ENCODE data around the gene ARHGAP4.
A peak's percentile ranks its signal among the peaks of the same experiment; 100 is the strongest.

ARHGAP4 gene

DNA sequence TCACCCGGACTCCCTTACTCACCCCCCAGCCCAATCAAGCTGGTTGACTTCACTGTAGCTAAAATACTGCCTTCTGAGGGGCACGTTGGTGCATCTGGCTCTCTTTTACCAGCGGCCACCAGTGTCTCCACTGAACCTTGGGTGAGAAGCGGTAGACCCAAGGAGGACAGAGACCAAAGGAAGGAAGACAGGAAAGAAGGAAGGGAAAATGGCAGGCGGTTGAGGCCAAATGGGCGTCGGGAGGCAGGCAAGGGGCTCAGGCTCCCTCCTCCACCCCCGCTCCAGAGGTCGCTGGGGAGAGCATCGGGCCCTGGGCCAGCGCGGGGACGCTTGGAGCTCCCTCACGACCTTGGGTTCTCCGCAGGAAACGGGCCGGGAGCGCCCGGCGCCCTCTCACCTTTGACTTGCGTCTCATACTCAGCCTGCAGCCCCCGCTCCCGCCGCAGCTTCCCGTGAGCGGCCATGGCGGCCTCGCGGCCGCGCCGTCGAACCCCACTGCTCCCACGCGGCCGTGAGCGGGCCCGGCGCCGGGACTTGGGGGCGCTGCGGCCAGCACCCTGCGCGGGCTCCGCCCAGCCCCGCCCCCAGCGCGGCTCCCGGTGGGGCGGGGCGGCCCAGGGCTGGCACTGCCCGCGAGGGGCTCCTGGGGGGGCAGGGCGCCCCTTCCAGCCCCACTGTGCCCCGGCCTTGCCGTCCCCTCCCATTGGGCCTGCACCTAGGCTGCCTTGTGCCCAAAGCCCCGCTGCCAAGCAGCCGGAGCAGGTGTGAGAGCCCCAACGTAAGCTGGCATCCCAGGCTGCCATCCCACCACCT is at the start of gene ARHGAP4:
Gene ARHGAP4 (minus strand): TSS at position 526 of the 813 bp plus-strand sequence. CDS start 62 bp downstream, at position 464.
- DNase-seq, result no peak

DNA sequence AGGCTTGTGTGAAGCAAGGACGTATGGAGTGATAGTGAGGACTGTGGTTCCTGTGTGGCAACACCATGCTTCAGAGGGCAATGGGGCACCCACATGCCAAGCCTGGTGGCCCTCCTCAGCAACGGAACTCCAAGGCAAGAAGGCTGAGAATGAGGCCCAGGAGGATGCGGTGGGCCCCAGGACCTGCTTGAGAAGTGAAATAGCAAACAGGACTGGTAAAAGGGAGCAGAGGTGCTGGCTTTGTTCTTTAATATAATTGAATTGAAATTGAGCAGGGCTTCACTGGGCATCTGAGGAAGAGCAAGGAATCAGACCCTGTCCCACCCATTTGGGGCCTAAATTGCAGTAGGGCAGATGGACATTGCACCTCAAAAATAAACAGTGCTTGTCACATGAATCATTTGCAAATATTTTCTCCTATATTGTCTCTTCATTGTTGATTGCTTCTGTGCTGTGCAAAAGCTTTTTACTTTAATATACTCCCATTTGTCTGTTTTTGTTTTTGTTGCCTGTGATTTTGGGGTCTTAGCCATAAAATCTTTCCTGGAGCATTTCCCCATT is 48.7 kb upstream of the ARHGAP4 start:
- no peak for DNase-seq

DNA sequence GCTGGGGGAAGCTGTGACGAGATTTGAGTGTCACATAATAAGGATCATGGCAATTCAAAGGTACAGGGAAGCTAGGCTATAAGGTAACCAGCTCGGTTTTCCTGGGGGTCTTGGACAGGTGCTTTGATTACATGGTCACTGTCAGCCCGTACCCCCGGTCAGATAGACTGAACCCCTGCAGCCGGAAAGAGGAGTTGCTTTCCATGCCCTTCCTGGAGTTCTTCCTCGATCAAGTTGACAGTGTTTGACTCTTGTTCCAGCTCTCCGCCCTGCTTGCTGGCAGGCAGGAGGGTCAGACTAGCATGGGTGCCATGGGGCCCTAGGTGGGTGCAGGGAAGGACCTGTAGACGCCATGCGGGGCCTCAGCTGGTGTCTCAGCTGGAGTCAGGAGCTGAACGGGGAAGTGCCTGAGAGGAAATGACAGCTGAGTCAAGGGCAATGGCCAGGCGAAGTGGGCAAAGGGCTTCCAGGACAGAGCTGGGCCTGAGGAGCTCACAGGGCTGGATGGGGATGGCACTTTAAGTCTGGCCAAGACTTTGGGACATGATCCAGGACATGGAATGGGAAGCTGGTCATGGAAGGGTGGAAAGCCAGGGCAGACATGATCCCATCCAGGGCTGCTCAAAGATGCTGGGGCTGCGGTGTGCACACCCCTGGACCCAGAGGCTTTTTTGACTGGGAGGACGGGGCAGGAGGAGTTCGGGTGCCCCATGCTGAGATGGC is 48.1 kb upstream of the ARHGAP4 start:
- DNase-seq, result peak in 1 of 2 experiments; percentile 5

DNA sequence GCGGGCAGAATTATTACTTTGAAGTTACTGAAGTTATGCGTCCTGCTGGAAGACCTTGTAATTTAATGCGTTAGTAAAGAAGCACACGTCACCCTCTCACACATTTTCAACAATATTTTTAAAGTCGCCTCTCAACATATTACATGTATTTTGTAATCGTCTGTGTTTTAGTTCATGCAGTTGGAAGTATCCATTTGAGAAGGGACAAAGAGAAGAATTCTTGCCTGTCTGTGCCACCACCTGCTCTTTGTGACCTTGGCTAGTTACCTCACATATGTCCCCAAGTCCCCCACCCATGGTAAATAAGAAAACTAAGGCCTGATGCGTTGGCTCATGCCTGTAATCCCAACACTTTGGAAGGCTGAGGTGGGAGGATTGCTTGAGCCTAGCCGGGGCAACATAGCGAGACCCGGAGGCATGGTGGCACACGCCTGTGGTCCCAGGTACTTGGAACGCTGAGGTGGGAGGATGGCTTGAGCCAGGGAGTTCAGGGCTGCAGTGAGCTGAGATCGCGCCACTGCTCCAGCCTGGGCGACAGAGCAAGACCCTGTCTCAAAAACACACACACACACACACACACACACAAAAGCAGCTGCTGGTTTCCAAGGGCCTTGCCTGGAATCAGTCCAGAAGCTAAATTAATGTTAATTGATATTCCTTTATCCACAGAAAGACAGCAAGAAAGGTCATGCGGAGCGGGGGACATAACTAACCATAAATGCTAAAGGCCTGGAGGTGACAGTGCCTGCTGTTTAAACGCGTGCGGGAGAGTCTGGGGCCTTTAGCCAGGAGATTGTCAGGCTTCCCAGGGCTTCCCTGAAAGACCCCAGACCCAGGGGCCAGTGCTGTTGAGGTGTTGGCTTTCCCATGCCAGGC is 47.3 kb upstream of the ARHGAP4 start:
- no peak for DNase-seq

DNA sequence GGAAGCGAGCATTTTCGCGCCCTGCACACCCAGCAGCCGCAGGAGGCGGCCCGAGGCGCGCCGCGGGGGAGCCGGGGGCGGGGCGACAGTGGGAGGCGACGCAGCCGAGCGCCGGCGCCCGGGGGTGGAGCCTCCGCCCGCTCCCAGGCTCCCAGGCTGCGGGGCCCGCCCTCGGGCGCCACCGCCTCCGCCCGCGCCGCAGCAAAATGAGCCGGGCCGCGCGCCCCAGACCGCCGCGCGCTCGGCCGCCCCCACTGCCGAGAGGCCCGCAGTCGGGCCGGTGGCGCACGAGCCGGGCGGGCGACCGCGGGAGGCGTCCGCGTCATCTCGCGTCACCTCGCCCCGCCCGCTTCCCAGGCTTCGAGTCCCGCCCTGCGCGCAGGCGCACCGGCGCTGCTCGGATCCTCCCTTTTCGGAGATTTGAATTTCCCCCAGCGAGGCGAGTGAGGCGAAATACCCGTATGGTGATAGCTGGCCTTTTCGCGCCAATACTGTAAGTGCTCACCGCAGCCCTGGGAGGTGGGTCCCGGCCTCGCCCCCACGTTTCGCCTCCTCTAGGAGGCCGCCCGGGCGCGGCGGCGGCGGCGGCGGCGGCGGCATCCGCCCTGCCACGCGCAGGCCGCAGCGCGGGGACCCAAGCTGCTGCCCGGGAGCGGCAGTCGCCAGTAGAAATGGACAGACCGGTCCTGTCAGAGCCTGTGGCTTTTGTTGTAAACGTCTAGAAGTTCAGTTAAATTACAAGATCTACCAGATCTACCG is 46.5 kb upstream of the ARHGAP4 start, which contains the start of gene TMEM187:
Gene TMEM187 (plus strand): TSS at position 387 of the 759 bp plus-strand sequence. CDS start 9,309 bp downstream, outside the sequence.
- peak; percentile 83 to 85 for DNase-seq

DNA sequence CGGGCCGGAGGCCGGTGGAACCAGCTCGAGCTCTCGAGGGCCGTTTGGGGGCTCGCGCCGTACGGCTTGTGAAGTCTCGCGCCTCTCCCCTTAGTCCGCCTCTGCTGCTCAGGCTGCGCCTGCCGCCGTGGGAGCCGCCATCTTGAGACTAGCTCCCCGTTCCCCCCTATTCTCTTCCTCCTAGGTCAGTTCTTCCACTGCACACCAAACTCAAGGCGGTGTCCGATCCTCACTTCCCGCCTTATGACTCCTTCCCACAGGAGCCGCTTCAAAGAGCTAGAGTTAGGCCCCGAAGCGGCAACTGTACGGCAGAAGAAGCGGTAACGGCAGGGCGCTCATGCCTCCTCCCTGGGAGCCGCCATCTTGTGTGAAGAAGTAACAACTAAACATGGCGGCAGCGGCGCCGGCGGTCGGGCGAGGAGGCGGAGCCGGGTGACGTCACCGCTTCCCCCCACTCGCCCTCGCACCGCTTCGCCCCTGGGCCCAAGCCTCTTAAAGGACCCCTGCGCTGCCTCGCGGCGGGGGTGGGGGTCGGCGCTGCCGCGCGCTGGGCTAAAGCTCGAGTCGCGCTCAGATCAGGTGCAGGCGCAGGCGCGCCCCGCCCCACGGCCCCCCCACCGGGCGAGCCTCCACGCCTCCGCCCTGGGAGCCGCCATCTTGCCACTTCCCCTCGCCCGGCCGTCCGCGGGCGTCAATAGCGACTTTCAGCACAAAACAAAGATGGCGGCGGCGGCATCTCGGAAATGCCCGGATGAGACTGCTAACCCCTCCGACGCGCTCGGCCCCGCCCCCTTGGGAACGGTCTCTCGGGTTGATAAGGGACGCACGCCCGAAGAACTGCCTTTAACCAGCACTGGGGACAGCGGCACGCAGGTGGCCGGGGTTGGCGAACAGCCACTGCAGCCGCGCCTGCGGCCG is 45.6 kb upstream of the ARHGAP4 start, which contains the start of gene HCFC1:
Gene HCFC1 (minus strand): TSS at position 369 of the 918 bp plus-strand sequence. CDS start 978 bp downstream, outside the sequence.
- peak; percentile 78 to 84 for DNase-seq

DNA sequence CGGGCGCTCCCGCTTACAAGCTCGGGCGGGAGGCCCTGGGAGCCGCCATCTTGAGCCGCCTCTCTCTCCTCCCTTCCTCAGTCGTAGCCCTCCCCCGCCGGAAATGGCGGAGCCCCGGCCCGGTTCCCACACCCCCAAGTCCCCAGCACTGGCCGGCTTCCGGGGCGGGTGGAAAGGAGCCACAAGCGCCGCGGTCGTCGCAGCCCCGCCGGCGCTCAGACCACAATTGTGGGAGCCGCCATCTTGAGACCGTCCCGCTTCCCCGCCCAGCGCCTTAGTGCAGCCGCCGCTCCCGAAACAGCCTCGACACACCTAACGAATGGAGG is 45.0 kb upstream of the ARHGAP4 start:
- peak; percentile 42 to 46 for DNase-seq

DNA sequence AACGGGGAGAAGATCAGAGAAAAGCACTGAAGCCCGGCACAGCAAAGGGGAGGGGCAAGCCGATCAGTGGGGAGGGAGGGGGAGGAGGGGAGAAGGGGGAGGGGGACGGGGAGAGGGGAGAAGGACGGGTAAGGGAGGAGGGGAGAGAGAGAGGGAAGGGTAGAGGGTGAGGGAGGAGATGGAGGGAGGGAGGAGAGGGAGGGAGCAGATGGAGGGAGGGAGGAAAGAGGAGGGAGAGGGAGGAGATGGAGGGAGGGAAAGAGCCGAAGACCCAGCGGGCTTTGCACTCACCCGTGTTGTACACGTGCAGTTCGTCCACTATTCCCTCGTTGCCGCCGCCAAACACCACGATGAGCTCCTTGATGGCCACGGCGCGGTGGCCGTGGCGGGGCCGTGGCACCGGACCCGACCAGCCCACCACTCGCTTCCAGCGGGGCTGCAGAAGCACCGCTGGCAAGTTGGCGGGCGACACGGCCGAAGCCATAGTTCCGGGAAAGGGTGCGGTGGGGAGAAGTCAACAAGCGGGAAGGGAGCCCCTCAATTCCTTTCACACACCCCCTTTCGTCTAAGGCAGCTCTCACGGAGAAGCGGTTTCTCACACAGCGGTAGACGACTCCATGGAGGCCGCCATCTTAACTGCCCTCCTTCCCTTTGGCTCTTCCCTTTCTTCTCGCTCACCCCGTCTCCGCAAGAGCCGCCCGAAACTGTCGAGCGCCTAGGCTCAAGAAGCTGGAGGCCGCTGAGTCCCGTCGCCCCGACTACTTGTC is 44.5 kb upstream of the ARHGAP4 start:
- DNase-seq, result peak in 1 of 2 experiments; percentile 19

DNA sequence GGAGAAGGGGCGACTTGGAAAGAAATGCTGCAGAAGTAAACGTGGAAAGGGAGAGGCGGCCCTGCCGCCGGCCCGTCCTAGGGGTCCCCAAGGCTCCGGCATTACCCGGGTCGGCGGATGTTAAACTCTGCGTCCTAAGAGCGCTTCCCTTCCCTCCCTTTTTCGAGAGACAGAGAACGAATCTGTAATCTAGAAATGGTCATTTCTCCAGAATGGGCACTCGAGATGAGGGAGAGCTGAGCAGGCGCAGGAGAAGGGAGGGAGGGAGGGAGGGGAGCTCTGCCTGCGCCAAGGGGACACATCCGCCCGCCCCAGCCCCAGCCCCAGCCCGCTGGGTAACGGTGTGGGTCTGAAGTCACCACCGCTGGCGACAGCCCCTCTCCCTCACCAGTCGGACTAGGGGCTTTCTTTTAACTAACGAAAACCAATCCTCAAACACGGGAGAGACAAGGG is 43.9 kb upstream of the ARHGAP4 start:
- DNase-seq, result no peak

DNA sequence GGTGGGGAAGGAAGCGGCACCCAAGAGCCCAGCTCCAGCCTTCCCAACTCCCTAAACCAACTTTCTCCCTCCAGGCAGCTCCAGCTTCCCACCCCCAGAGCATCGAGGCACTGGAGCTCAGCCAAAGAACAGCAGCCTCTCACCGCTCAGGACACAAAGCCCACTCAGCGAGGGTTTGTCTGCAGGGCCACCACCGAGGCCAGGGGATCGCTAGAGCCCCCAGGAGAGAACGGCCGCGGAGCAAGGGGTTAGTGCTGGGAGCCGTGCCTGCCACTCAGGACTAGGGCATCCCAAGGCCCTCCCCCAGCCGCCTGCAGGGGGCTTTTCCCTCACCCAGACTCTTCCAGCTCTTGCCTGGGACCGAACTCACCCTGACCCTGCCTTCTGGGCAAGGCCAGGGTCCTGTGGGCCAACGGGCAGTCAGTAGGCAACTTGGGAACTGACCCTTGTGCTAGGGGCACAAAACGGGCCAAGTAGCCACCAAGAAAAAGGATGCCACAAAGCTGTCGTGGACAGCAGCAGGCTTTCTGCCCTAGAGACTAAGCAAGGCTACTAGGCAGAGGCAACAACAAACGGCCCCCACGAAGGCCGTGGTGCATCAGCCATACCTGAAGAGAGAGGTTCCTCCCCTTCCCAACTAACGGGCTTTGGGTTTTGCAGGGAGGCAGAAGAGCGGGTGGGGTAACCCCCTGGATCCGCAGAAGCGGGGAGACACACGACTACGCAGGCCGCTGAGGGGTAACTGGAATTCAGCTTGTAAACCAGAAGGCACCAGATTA is 43.2 kb upstream of the ARHGAP4 start:
- no peak for DNase-seq

DNA sequence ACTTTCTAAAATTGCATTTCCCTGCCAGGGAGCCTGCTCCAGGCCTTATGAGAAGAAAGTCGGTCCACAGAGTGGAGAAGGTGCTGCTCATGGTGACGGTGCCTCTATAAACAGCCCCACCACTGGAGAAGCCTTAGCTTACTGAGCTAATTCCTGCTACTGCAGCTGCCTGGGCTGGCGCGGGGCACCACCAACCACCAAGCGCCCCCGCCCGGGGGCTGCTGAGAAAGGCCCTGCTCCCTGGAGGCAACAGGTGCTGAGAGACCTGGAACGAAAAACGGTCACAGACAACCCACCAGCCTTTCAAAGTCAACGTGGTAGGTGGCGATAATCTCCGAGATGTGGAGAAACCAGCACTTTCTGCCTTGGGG is 42.7 kb upstream of the ARHGAP4 start:
- peak in 1 of 2 experiments; percentile 4 for DNase-seq

DNA sequence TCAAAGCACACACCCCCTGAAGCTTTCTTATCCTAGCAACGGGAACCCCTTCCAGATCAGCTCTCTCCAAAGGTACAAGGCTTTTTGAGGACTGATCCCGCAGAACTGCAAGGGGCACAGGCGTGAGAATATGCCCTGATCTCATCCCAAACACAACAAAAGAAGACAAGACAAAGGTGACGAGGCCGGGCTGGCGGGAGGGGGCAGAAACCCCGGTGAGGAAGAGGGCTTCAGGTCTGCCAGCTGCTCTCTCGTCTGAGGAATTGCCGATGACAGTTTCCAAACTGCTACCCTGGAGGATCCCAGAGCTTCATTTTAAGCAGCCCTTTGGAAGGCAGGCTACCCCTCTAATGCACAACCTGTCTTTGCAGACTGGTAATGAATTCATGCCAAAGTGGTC is 42.2 kb upstream of the ARHGAP4 start:
- DNase-seq, result no peak

DNA sequence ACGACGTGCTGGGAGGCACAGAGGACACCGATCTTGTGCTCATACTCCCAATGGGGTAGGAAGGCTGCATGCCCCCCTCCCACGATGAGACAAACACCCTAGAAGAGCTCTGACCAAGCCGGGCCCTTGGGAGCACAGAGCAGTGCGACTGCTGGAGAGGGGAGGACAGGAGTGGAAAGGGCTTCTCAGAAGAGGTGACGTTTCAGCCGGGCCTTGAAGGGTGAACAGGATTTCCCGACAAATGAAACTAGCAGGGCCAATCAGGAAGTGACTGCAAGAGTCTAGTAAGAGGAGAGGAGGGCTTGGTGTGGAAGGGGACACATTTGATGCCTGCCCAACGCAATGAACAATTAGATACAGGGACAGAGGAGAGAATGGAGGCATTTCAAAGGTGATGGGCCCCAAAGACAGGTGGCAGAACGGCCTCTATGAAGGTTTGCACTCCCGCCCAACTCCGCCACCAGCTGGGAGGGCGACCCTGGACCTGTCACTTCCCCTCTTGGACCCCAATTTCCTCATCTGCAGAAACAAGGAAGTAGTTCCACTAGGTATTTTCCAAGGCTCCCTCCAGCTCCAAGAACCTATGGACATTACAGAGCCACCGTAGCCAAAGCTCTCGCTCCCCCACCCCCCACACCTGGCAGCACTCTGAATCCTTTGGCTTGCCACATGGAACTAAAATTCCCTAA is 41.6 kb upstream of the ARHGAP4 start:
- DNase-seq, result no peak

DNA sequence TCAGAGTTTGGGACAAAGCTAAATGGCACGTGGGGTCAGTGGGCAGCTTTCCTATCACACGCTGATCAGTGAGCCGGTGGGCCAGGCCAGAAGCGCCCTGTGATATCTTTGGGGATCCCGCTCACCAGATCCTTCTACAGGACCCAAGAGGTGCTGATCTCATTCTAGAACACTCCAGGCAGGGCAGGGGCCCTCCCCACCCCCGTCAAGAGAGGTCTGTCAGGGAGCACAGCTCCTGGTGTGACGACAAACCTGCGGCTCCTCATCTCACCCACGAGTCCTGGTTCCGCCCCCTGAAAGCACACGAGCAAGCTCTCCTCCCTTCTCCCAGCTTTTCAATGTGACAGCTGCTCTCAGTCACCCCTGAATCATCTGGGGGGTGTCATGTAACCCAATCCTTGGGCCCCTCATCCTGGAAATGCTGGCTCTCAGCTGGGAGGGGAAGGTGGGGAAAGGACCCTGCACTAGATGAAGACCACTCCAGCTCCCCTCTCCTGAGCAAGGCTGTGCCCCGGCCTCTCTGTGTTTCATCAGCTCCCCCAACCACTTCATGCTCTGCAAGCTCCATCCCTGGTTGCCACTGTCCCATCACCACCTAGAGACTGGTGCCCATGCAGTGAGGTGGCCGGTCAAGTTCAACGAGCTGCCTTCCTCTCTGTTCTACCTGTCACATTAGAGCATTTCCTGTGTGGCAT is 40.9 kb upstream of the ARHGAP4 start:
- no peak for DNase-seq

DNA sequence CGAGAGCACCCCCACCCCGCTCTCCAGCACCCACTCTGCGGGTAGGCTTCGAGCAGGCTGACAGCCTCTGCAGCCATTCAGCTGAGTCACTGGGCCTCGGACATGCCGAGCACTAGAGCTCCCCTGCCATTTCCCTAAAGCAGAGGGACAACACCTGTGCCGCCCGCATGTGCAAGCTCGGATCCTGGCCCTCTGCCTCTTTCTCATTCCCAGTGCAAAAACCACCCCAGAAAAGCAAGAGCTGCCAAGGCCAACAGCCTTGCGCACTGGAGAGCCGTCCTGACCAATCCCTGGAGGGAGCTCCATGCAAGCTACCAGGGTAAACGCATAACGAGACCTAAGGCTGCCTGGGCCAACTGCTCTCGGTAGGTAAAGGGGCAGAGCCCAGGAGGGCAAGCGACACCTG is 40.2 kb upstream of the ARHGAP4 start:
- DNase-seq, result no peak

DNA sequence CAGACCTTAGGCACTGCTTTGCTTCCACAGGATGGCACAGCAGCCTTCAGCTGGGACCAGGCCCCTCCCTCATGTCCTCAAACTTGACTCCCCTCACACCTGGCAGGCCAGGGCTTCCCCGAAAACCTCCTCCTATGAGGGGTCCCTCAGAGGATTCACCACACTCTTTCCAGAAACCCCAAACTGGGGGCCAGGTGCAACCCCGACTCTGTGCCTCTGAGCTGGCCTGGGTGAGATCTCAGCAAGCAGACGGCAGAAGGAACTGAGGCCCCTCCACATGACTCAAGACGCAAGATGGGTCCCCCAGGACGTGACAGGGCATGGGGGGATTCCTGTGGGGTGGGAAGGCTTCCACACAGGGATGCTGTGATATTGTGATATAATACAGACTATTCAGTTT is 39.3 kb upstream of the ARHGAP4 start:
- DNase-seq, result no peak

DNA sequence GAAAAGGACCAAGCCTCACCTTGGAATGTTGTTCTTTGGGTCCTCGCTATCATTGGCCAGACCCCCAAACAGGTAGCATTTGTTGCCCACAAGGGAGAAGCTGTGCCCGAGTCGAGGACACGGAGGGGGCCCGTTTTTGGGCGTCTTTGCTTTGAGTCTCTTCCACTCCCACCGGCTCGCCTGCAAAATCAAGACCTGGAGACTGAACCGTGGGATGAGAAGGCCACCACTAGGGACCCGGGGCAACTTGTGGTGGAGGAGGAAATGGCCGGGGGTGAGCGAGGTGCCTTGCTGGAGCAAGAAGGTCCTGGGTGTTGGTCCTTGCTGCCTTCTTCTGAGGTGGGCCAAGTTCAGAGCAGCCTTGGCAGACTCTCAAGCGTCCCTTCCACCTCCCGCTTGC is 38.0 kb upstream of the ARHGAP4 start:
- DNase-seq, result no peak

DNA sequence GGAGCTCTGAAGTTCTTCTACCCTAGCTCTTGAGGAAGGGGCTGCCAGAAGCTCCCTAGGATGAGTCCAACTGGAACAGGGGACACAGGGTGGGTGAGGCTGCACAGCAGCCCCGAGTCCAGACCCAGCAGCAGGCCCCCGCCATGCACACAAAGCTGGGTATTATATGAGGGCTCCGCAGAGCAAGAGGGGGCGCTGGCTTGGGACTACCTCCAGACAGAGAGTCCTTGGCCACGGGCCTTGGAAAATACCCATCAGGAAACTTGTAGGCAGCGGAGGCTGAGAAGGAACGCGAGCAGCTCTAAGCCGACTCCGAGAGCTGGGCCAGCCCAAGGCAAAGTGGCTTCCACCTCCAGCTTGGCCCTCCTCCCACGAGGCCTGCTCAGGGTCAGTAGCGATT is 37.5 kb upstream of the ARHGAP4 start:
- no peak for DNase-seq
